Keratinocyte (primary cell): ENCODE data around the gene RIC8A. TPM values are rescaled to one million over a fixed set of nuclear protein-coding genes. Genes with fewer than 3 reads are reported as not detected.

Experiments used
- DNase-seq: peaks from one replicate; pipeline ENCODE4 v3.0.0-alpha.2; 2011; ENCODE audit warnings: low read depth, missing footprints, low spot score
- FAIRE-seq: peaks from 2 replicates; lab custom pipeline; 2011; peaks lifted over from hg19 to GRCh38; lab: Jason Lieb, UNC
- H2AFZ ChIP-seq: 2 replicates; pipeline ENCODE4 v1.6.0; 2012; ENCODE audit warnings: low read length, control low read depth, inconsistent platforms; ENCODE audit not compliant: control insufficient read depth
- H3K27ac ChIP-seq: 2 replicates; pipeline ENCODE4 v1.5.1; 2011; ENCODE audit warnings: low read length; ENCODE audit not compliant: control insufficient read depth, insufficient read depth
- H3K27me3 ChIP-seq: 3 replicates; pipeline ENCODE4 v1.6.0; 2011; ENCODE audit warnings: low read length; ENCODE audit not compliant: control insufficient read depth, insufficient read depth; ENCODE audit errors: extremely low read depth
- H3K36me3 ChIP-seq, 2 experiments: 2 replicates in 1 of 2; 3 replicates in 1 of 2; pipeline ENCODE4 v1.5.1; 2011; ENCODE audit warnings: low read length in 2 of 2, mild to moderate bottlenecking in 1 of 2; ENCODE audit not compliant: control insufficient read depth in 2 of 2, insufficient read depth in 2 of 2; ENCODE audit errors: extremely low read depth in 1 of 2
- H3K4me1 ChIP-seq: 3 replicates; pipeline ENCODE4 v1.5.1; 2011; ENCODE audit warnings: low read length; ENCODE audit not compliant: control insufficient read depth, insufficient read depth; ENCODE audit errors: extremely low read depth
- H3K4me2 ChIP-seq: 3 replicates; pipeline ENCODE4 v1.6.0; 2011; ENCODE audit warnings: low read depth, low read length; ENCODE audit not compliant: control insufficient read depth, insufficient read depth; ENCODE audit errors: extremely low read depth
- H3K4me3 ChIP-seq, 3 experiments: fragments of 200-600 bp in 1 of 3; sonication (generic) in 1 of 3; 2 replicates in 2 of 3; 3 replicates in 1 of 3; pipeline ENCODE4 v1.5.1; 2011 to 2016; ENCODE audit warnings: low read length in 3 of 3, mild to moderate bottlenecking in 3 of 3, control low read depth in 2 of 3, inconsistent platforms in 1 of 3, low read depth in 1 of 3, mixed read lengths in 1 of 3, mixed run types in 1 of 3, moderate library complexity in 1 of 3; ENCODE audit not compliant: control insufficient read depth in 2 of 3, insufficient read depth in 2 of 3; ENCODE audit errors: extremely low read depth in 1 of 3
- H3K79me2 ChIP-seq: 2 replicates; pipeline ENCODE4 v1.6.0; 2012; ENCODE audit warnings: low read length; ENCODE audit not compliant: control insufficient read depth, insufficient read depth
- H3K9ac ChIP-seq: 3 replicates; pipeline ENCODE4 v1.6.0; 2011; ENCODE audit warnings: low read length; ENCODE audit not compliant: control insufficient read depth, insufficient read depth; ENCODE audit errors: extremely low read depth
- H3K9me1 ChIP-seq: 3 replicates; pipeline ENCODE4 v1.6.0; 2011; ENCODE audit warnings: low read length; ENCODE audit not compliant: control insufficient read depth, insufficient read depth; ENCODE audit errors: extremely low read depth
- H3K9me3 ChIP-seq: 2 replicates; pipeline ENCODE4 v1.5.1; 2012; ENCODE audit warnings: low read depth, low read length; ENCODE audit not compliant: control insufficient read depth
- H4K20me1 ChIP-seq: 3 replicates; pipeline ENCODE4 v1.6.0; 2011; ENCODE audit warnings: low read length; ENCODE audit not compliant: control insufficient read depth, insufficient read depth; ENCODE audit errors: extremely low read depth
- EZH2 ChIP-seq: IDR thresholded peaks from one replicate; pipeline ENCODE4 v1.6.1; 2012; ENCODE audit warnings: inconsistent platforms, mild to moderate bottlenecking, low read length, moderate library complexity
- dilution Hi-C: fragments of 300-500 bp; cut with MboI; formaldehyde crosslinking; loops from one replicate; pipeline ENCODE4 v1.7.0; 2020; ENCODE audit warnings: low sequenced_read_pairs; ENCODE audit not compliant: extremely low pct_ligation_motif_present
- polyA plus RNA-seq, 5 experiments: library from polyadenylated mRNA; depleted of rRNA in 3 of 5; stranded (reverse) in 3 of 5; stranded (forward) in 1 of 5; unstranded in 1 of 5; fragments of >200 nt; gene quantifications; 1 replicate in 1 of 5; 2 replicates in 3 of 5; 3 replicates in 1 of 5; pipeline versions ENCODE4 v1.2.1 to v1.2.3, GENCODE V29; 2011 to 2012; ENCODE audit warnings: missing spikeins in 2 of 5, low read depth in 1 of 5, low replicate concordance in 1 of 5
- TF ChIP-seq, protein P1 (sequence below), 3 experiments: IDR thresholded peaks in 1 of 3; conservative IDR thresholded peaks in 1 of 3; optimal IDR thresholded peaks in 1 of 3; 2 replicates in 2 of 3; 3 replicates in 1 of 3; pipeline versions ENCODE3 to v1.5.1; 2011; ENCODE audit warnings: low read length in 3 of 3, mild to moderate bottlenecking in 3 of 3, moderate library complexity in 2 of 3, control low read depth in 1 of 3, inconsistent platforms in 1 of 3; ENCODE audit not compliant: insufficient read depth in 2 of 3; ENCODE audit errors: extremely low read depth in 1 of 3

The RIC8A gene
- polyA plus RNA-seq, 1 donor (not counting 4 experiments of a cell fraction or from before 2014, with no cell fraction given) = 120 TPM

DNA sequence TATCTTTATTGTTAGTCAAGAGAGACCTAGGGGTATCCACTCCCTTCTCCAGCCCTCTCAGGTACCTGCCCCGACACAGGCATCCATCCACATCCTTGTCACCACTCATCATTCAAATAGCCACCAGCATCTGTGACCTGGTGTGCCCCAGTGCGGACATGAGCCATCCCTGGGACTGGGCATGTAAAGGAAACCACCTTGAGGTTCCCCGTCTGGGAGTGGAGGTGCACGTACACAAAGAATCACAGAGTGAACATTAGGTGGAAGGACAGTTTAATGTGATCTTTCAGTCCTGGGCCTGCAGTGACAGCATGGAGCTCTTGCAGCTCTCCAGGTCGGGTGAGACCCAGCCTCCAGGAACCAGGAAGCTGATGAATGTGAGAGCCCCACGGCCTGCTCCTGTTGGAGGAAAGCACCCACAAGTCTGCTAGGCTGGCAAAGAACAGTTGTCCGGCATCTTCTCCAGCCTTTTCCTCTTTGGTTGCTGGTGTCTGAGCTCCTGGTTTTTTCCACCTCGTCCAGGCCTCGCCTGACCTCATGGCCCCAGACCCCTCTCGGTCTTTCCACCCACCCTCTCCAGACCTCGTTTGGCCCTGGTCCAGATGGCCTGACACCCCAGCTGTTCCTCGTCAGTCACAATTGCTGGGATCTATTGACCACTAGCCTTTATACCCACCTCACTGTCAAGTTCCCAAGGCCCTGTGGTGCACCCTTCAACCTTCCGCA lies 45.8 kb downstream of the RIC8A start:
- H3K36me3 ChIP-seq = peaks cover 28 to 32% of the 10 kb centered on the region in 2 experiments

DNA sequence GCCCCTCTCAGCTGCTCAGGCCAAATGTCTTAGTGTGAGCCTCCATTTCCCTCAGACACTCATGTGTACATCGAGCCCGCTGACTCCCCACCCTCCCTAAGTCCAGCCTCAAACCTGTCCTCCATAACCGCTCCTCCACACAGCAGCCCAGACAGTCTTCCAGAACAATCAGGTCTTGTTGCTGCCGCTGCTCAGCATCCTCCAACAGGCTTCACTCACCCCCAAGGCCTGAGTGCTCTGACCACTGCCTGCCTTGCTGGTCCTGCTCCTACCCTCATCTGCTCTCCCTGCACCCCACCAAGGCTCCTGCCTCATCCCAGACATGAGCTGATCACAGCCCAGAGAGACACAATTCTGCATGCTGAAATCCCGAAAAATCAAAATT lies 46.4 kb downstream of the RIC8A start:
- peaks cover 25 to 27% of the 10 kb centered on the region in 2 experiments for H3K36me3 ChIP-seq
- H3K27ac ChIP-seq = no peak overlapping the region
- H3K27me3 ChIP-seq = no peaks in the 10 kb centered on the region
- no peaks in the 10 kb centered on the region for H4K20me1 ChIP-seq
- H3K9me1 ChIP-seq = no peaks in the 10 kb centered on the region
- H3K79me2 ChIP-seq = no peaks in the 10 kb centered on the region
- H3K4me1 ChIP-seq = no peaks in the 10 kb centered on the region
- no peaks in the 10 kb centered on the region for H3K9me3 ChIP-seq
- FAIRE-seq = no peak
- no peak for DNase-seq
- no peak overlapping the region for H3K4me2 ChIP-seq
- no peak overlapping the region for H3K9ac ChIP-seq
- dilution Hi-C loops = no loop called here
- H2AFZ ChIP-seq = no peak overlapping the region
- H3K4me3 ChIP-seq = no peak overlapping the region
- TF ChIP-seq, protein P1, sequence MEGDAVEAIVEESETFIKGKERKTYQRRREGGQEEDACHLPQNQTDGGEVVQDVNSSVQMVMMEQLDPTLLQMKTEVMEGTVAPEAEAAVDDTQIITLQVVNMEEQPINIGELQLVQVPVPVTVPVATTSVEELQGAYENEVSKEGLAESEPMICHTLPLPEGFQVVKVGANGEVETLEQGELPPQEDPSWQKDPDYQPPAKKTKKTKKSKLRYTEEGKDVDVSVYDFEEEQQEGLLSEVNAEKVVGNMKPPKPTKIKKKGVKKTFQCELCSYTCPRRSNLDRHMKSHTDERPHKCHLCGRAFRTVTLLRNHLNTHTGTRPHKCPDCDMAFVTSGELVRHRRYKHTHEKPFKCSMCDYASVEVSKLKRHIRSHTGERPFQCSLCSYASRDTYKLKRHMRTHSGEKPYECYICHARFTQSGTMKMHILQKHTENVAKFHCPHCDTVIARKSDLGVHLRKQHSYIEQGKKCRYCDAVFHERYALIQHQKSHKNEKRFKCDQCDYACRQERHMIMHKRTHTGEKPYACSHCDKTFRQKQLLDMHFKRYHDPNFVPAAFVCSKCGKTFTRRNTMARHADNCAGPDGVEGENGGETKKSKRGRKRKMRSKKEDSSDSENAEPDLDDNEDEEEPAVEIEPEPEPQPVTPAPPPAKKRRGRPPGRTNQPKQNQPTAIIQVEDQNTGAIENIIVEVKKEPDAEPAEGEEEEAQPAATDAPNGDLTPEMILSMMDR (optimal IDR thresholded peaks at IDR 0.05 in 1 of 3, IDR thresholded peaks at IDR 0.05 in 1 of 3, conservative IDR thresholded peaks at IDR 0.05 in 1 of 3; ENCODE audit: extremely low read depth in 1 of 3, insufficient read depth in 2 of 3, low read length in 3 of 3) = no peak
- no peak for TF ChIP-seq EZH2

More for the DNA sequence above, 45.8 kb downstream of the RIC8A start:
- H3K4me2 ChIP-seq = no peak overlapping the region
- no peaks in the 10 kb centered on the region for H3K79me2 ChIP-seq
- H3K9me1 ChIP-seq = no peaks in the 10 kb centered on the region
- H3K9ac ChIP-seq = no peak overlapping the region
- no peak overlapping the region for H3K4me3 ChIP-seq
- TF ChIP-seq, protein P1 (optimal IDR thresholded peaks at IDR 0.05 in 1 of 3, IDR thresholded peaks at IDR 0.05 in 1 of 3, conservative IDR thresholded peaks at IDR 0.05 in 1 of 3; ENCODE audit: extremely low read depth in 1 of 3, insufficient read depth in 2 of 3, low read length in 3 of 3) = no peak
- TF ChIP-seq EZH2 = no peak
- H3K4me1 ChIP-seq = no peaks in the 10 kb centered on the region
- FAIRE-seq = no peak
- dilution Hi-C loops = no loop called here
- DNase-seq = no peak
- H3K27me3 ChIP-seq = no peaks in the 10 kb centered on the region
- H4K20me1 ChIP-seq = no peaks in the 10 kb centered on the region
- no peak overlapping the region for H2AFZ ChIP-seq
- no peak overlapping the region for H3K27ac ChIP-seq
- no peaks in the 10 kb centered on the region for H3K9me3 ChIP-seq
